BLaER1 treated with 17β-estradiol and CSF1 and Interleukin-3, amounts not matched to agents 10 nM and 100 nM (cell line): ENCODE results near the gene HMGCS1.
A peak's percentile ranks its signal among the peaks of the same experiment; 100 is the strongest.

Experiments
- H3K27ac ChIP-seq, 11 experiments: shearing (Covaris generic); formaldehyde crosslinking; 2 replicates each; pipeline ENCODE4 v1.8.1; 2022
- H3K27me3 ChIP-seq, 11 experiments: shearing (Covaris generic); formaldehyde crosslinking; 2 replicates each; pipeline ENCODE4 v1.8.1; 2022
- H3K36me3 ChIP-seq, 11 experiments: shearing (Covaris generic); formaldehyde crosslinking; 2 replicates each; pipeline ENCODE4 v1.8.1; 2022
- H3K4me1 ChIP-seq, 10 experiments: shearing (Covaris generic); formaldehyde crosslinking; 2 replicates each; pipeline ENCODE4 v1.8.1; 2022
- H3K4me2 ChIP-seq, 11 experiments: shearing (Covaris generic); formaldehyde crosslinking; 2 replicates each; pipeline ENCODE4 v1.8.1; 2022
- H3K4me3 ChIP-seq, 10 experiments: shearing (Covaris generic); formaldehyde crosslinking; 2 replicates each; pipeline ENCODE4 v1.8.1; 2022
- H3K9ac ChIP-seq, 11 experiments: shearing (Covaris generic); formaldehyde crosslinking; 2 replicates each; pipeline ENCODE4 v1.8.1; 2022
- H3K9me3 ChIP-seq, 11 experiments: shearing (Covaris generic); formaldehyde crosslinking; replicated peaks in 1 of 11; 2 replicates each; pipeline ENCODE4 v1.8.1; 2022
- H4K20me1 ChIP-seq, 11 experiments: shearing (Covaris generic); formaldehyde crosslinking; 2 replicates each; pipeline ENCODE4 v1.8.1; 2022
- Cebpa-rat ChIP-seq, 11 experiments: shearing (Covaris generic); IDR thresholded peaks; 2 replicates each; pipeline ENCODE4 v1.8.1; 2022

HMGCS1 gene

GRCh38 chr5:43316421-43316820 is 3.2 kb upstream of the HMGCS1 start:
- Histone ChIP-seq H3K4me1 (peaks cover 12 to 20% (median 15%) of the 10 kb centered on the region in 10 experiments), H3K4me2 (no peak overlapping the region), H3K9me3 (peaks cover 0 to 23% (median 9%) of the 10 kb centered on the region in 11 experiments; a peak in 8 of 22 replicates), H3K9ac (no peak overlapping the region), H3K36me3 (peaks cover 0 to 5% (median 0%) of the 10 kb centered on the region in 11 experiments; a peak in 1 of 22 replicates), H4K20me1 (peaks cover 0 to 15% (median 13%) of the 10 kb centered on the region in 11 experiments; a peak in 14 of 22 replicates), H3K27ac (no peak overlapping the region), H3K27me3 (no peaks in the 10 kb centered on the region), H3K4me3 (no peak overlapping the region)
- no peak for TF ChIP-seq Cebpa-rat (IDR thresholded peaks at IDR 0.05)

DNA sequence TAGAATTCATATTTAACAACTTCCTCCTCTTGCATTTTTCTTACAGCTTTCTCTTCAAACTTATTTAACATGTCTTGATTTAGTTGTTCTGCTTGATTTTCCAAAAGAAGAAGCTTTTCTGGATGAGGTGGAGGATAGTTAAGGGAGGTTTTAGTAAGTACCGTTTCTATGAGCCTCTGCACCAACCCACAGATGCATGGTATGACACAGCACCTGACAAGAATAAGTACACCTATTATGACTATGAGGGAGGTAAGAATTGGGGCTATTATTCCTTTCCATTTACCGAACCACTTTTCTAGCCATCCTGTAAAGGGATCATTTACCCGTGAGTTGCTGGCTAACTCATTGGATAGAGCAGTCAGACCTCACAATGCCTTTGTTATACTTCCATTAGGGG is 2.5 kb upstream of the HMGCS1 start:
- Histone ChIP-seq H4K20me1 (peaks cover 0 to 22% (median 20%) of the 10 kb centered on the region in 11 experiments; a peak in 14 of 22 replicates), H3K9ac (no peak overlapping the region), H3K4me3 (no peak overlapping the region), H3K4me1 (peaks cover 17 to 25% (median 21%) of the 10 kb centered on the region in 10 experiments), H3K27me3 (no peaks in the 10 kb centered on the region), H3K9me3 (peaks cover 0 to 23% (median 9%) of the 10 kb centered on the region in 11 experiments; a peak in 8 of 22 replicates), H3K36me3 (peaks cover 0 to 8% (median 0%) of the 10 kb centered on the region in 11 experiments; a peak in 5 of 22 replicates), H3K27ac (no peak overlapping the region), H3K4me2 (no peak overlapping the region)
- no peak for TF ChIP-seq Cebpa-rat (IDR thresholded peaks at IDR 0.05)

GRCh38 chr5:43315263-43315662 is 2.1 kb upstream of the HMGCS1 start:
- Histone ChIP-seq H3K36me3 (peaks cover 0 to 11% (median 1%) of the 10 kb centered on the region in 11 experiments; a peak in 6 of 22 replicates), H3K4me1 (peaks cover 17 to 26% (median 23%) of the 10 kb centered on the region in 10 experiments), H3K9me3 (peaks cover 0 to 23% (median 9%) of the 10 kb centered on the region in 11 experiments; a peak in 8 of 22 replicates), H3K27me3 (no peaks in the 10 kb centered on the region), H3K27ac (no peak overlapping the region), H3K9ac (no peak overlapping the region), H4K20me1 (peaks cover 0 to 26% (median 22%) of the 10 kb centered on the region in 11 experiments; a peak in 14 of 22 replicates), H3K4me3 (no peak overlapping the region), H3K4me2 (no peak overlapping the region)
- no peak for TF ChIP-seq Cebpa-rat (IDR thresholded peaks at IDR 0.05)

- Histone ChIP-seq H3K9ac (no peak overlapping the region), H3K4me2 (no peak overlapping the region), H3K36me3 (peaks cover 0 to 15% (median 7%) of the 10 kb centered on the region in 11 experiments; a peak in 9 of 22 replicates), H3K27ac (no peak overlapping the region), H4K20me1 (peaks cover 0 to 31% (median 25%) of the 10 kb centered on the region in 11 experiments; a peak in 14 of 22 replicates), H3K4me3 (no peak overlapping the region), H3K9me3 (peaks cover 0 to 23% (median 9%) of the 10 kb centered on the region in 11 experiments; a peak in 8 of 22 replicates), H3K27me3 (no peaks in the 10 kb centered on the region), H3K4me1 (peaks cover 17 to 30% (median 27%) of the 10 kb centered on the region in 10 experiments)
- no peak for TF ChIP-seq Cebpa-rat (IDR thresholded peaks at IDR 0.05)
Observed at GRCh38 chr5:43314724-43315123, 1.5 kb upstream of the HMGCS1 start.

GRCh38 chr5:43313854-43314457 is 744 bp upstream of the HMGCS1 start:
- peak overlapping the region; percentile 21 to 86 (median 56); a peak in 20 of 22 replicates for H3K27ac ChIP-seq
- peak overlapping the region in 2 of 11 experiments; percentile 5 to 20; a peak in 2 of 22 replicates for H3K9ac ChIP-seq
- peaks cover 0 to 16% (median 11%) of the 10 kb centered on the region in 11 experiments; a peak in 10 of 22 replicates for H3K36me3 ChIP-seq
- peaks cover 17 to 38% (median 31%) of the 10 kb centered on the region in 10 experiments for H3K4me1 ChIP-seq
- peak overlapping the region; percentile 19 to 61 (median 44) for H3K4me2 ChIP-seq
- H3K27me3 ChIP-seq = no peaks in the 10 kb centered on the region
- peaks cover 0 to 39% (median 33%) of the 10 kb centered on the region in 11 experiments; a peak in 14 of 22 replicates for H4K20me1 ChIP-seq
- H3K9me3 ChIP-seq = peaks cover 0 to 23% (median 9%) of the 10 kb centered on the region in 11 experiments; a peak in 8 of 22 replicates
- peak overlapping the region; percentile 51 to 88 (median 84); a peak in 17 of 20 replicates for H3K4me3 ChIP-seq
- no peak for TF ChIP-seq Cebpa-rat (IDR thresholded peaks at IDR 0.05)

- H3K9ac ChIP-seq = peak overlapping the region; percentile 85 to 93 (median 88)
- peak overlapping the region; percentile 78 to 89 (median 84) for H3K27ac ChIP-seq
- TF ChIP-seq Cebpa-rat (IDR thresholded peaks at IDR 0.05) = no peak
- H3K27me3 ChIP-seq = no peaks in the 10 kb centered on the region
- peak overlapping the region; percentile 74 to 88 (median 85) for H3K4me3 ChIP-seq
- peaks cover 0 to 23% (median 9%) of the 10 kb centered on the region in 11 experiments; a peak in 8 of 22 replicates for H3K9me3 ChIP-seq
- peaks cover 17 to 43% (median 31%) of the 10 kb centered on the region in 10 experiments for H3K4me1 ChIP-seq
- peaks cover 0 to 52% (median 46%) of the 10 kb centered on the region in 11 experiments; a peak in 14 of 22 replicates for H4K20me1 ChIP-seq
- H3K4me2 ChIP-seq = peak overlapping the region; percentile 76 to 97 (median 94)
- peaks cover 0 to 16% (median 11%) of the 10 kb centered on the region in 11 experiments; a peak in 11 of 22 replicates for H3K36me3 ChIP-seq
Observed at GRCh38 chr5:43312699-43313034, 545 bp downstream of the HMGCS1 start.

DNA sequence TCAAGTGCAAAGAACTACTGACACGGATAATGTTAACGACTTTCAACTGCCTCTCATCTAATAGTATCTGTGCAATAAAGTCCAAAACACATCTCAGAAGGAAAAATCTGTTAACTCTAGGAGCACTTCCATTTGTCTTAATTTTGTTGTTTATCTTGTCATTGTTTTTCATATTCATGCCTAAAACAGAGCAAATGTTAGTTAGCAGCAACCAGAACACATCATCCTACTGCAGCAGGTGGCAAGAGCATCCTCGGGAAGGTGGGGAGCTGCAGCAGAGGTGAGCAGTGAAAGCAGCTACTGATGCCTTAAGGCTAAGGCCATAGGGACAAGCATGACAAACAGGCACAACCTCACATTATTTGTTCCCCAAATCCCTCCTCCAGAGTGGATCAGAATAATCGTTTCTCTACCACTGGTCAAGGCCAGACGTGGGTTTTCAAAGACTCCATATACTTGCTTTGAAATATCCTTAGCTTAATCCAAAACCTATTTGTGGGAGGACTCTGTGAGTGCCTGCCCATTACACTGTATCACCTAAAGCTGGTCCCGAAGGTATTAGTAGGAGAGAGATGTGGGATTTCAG is 1.0 kb downstream of the HMGCS1 start:
- Histone ChIP-seq H3K27me3 (no peaks in the 10 kb centered on the region), H3K9ac (peak overlapping the region; percentile 85 to 93 (median 88)), H3K27ac (peak overlapping the region in 9 of 11 experiments; percentile 78 to 89 (median 84); a peak in 13 of 22 replicates), H3K4me1 (peaks cover 17 to 43% (median 31%) of the 10 kb centered on the region in 10 experiments), H4K20me1 (peaks cover 0 to 57% (median 48%) of the 10 kb centered on the region in 11 experiments; a peak in 15 of 22 replicates), H3K36me3 (peaks cover 0 to 16% (median 13%) of the 10 kb centered on the region in 11 experiments; a peak in 11 of 22 replicates), H3K4me2 (peak overlapping the region; percentile 76 to 97 (median 94)), H3K9me3 (peaks cover 0 to 23% (median 9%) of the 10 kb centered on the region in 11 experiments; a peak in 8 of 22 replicates), H3K4me3 (peak overlapping the region; percentile 74 to 88 (median 85))
- TF ChIP-seq Cebpa-rat (IDR thresholded peaks at IDR 0.05) = no peak

GRCh38 chr5:43309637-43310036 is 3.6 kb downstream of the HMGCS1 start:
- no peak overlapping the region for H3K27ac ChIP-seq

More at GRCh38 chr5:43309637-43310036, 3.6 kb downstream of the HMGCS1 start:
- Histone ChIP-seq H3K9ac (no peak overlapping the region), H3K4me1 (peaks cover 17 to 60% (median 31%) of the 10 kb centered on the region in 10 experiments), H3K9me3 (peaks cover 0 to 10% (median 7%) of the 10 kb centered on the region in 11 experiments; a peak in 8 of 22 replicates), H3K27me3 (no peaks in the 10 kb centered on the region), H4K20me1 (peaks cover 0 to 76% (median 56%) of the 10 kb centered on the region in 11 experiments; a peak in 17 of 22 replicates), H3K36me3 (peaks cover 0 to 20% (median 13%) of the 10 kb centered on the region in 11 experiments; a peak in 12 of 22 replicates), H3K4me2 (peak overlapping the region in 8 of 11 experiments; percentile 6 to 94 (median 16); a peak in 7 of 22 replicates), H3K4me3 (no peak overlapping the region)
- no peak for TF ChIP-seq Cebpa-rat (IDR thresholded peaks at IDR 0.05)
